T-cell (primary cell): Measurements from ENCODE around the gene MRPL43. TPM values are rescaled to one million over a fixed set of nuclear protein-coding genes. Genes with fewer than 3 reads are reported as not detected.

ENCODE experiments used
- ATAC-seq, 4 experiments: fragments of 200-7000 bp in 3 of 4; fragments of 150-1000 bp in 1 of 4; cut with Tn5 transposase; replicated peaks in 1 of 4; 1 replicate in 3 of 4; 2 replicates in 1 of 4; pipeline ENCODE4 v1.10.0; 2021; ENCODE audit warnings: moderate library complexity in 3 of 4, mild to moderate bottlenecking in 2 of 4, moderate number of reproducible peaks in 1 of 4
- CTCF ChIA-PET, 2 donors: fragments of 300-600 bp; sonication (Branson Sonifier 250); formaldehyde crosslinking; loops; one replicate each; lab custom pipeline; 2022; ENCODE audit warnings: antibody characterized with exemption in 2 of 2; lab: Charles Lee
- POLR2A ChIA-PET, 2 donors: fragments of 300-600 bp; sonication (Branson Sonifier 250); formaldehyde crosslinking; loops; one replicate each; lab custom pipeline; 2022; ENCODE audit warnings: antibody characterized with exemption in 2 of 2; lab: Charles Lee
- DNase-seq, 35 experiments: peaks; one replicate each; pipeline versions ENCODE4 v3.0.0 to v3.0.0-alpha.2; 2013 to 2023
- H3K27ac ChIP-seq: one replicate; pipeline ENCODE4 v1.5.1; 2013; ENCODE audit warnings: low read length
- H3K27me3 ChIP-seq, 2 experiments: replicated peaks in 1 of 2; 1 replicate in 1 of 2; 2 replicates in 1 of 2; pipeline versions ENCODE4 v1.6.1 to v1.7.0; 2013; ENCODE audit warnings: low read length in 1 of 2, mixed read lengths in 1 of 2; ENCODE audit not compliant: control insufficient read depth in 2 of 2, insufficient read depth in 2 of 2; ENCODE audit errors: extremely low read depth in 1 of 2
- H3K36me3 ChIP-seq, 2 donors: 1 replicate in 1 of 2; 2 replicates in 1 of 2; pipeline versions ENCODE4 v1.6.1 to v1.7.0; 2013; ENCODE audit warnings: low read length in 1 of 2; ENCODE audit not compliant: control insufficient read depth in 2 of 2, insufficient read depth in 1 of 2; ENCODE audit errors: extremely low read depth in 1 of 2
- H3K4me1 ChIP-seq, 2 experiments: 1 replicate in 1 of 2; 2 replicates in 1 of 2; pipeline versions ENCODE4 v1.6.1 to v1.7.0; 2013; ENCODE audit warnings: low read length in 2 of 2, mixed read lengths in 1 of 2; ENCODE audit not compliant: insufficient read depth in 2 of 2, control insufficient read depth in 1 of 2; ENCODE audit errors: extremely low read depth in 1 of 2
- H3K4me3 ChIP-seq, 2 donors: 1 replicate in 1 of 2; 2 replicates in 1 of 2; pipeline versions ENCODE4 v1.5.1 to v1.7.0; 2013; ENCODE audit warnings: mild to moderate bottlenecking in 2 of 2, low read length in 1 of 2, moderate library complexity in 1 of 2; ENCODE audit not compliant: control insufficient read depth in 1 of 2; ENCODE audit errors: extremely low read depth in 1 of 2
- H3K9me3 ChIP-seq: 2 replicates; pipeline ENCODE4 v1.7.0; 2013
- H3K27ac Mint-ChIP-seq, 2 donors: one replicate each; pipeline ENCODE4 v1.8.0; 2020 to 2021; ENCODE audit warnings: mild to moderate bottlenecking in 2 of 2, mixed read lengths in 2 of 2
- H3K27me3 Mint-ChIP-seq, 2 donors: one replicate each; pipeline ENCODE4 v1.8.0; 2021 to 2022; ENCODE audit warnings: mixed read lengths in 2 of 2
- H3K36me3 Mint-ChIP-seq: one replicate; pipeline ENCODE4 v1.8.0; 2021; ENCODE audit warnings: mixed read lengths
- H3K4me1 Mint-ChIP-seq, 3 donors: one replicate each; pipeline ENCODE4 v1.8.0; 2020 to 2022; ENCODE audit warnings: mixed read lengths in 3 of 3, mild to moderate bottlenecking in 1 of 3
- H3K4me3 Mint-ChIP-seq, 3 donors: one replicate each; pipeline ENCODE4 v1.8.0; 2020 to 2022; ENCODE audit warnings: mild to moderate bottlenecking in 3 of 3, mixed read lengths in 3 of 3, moderate library complexity in 3 of 3
- H3K9me3 Mint-ChIP-seq, 3 donors: one replicate each; pipeline ENCODE4 v1.8.0; 2020 to 2022; ENCODE audit warnings: mixed read lengths in 3 of 3
- WGBS: methylation state at CpG from one replicate; pipeline ENCODE4 v1.1.5; 2013; ENCODE audit warnings: missing lambda C conversion rate; ENCODE audit not compliant: insufficient coverage; 5-methylcytosine and 5-hydroxymethylcytosine counted together
- total RNA-seq, 35 experiments: library from RNA in 6 of 35; stranded (reverse) in 6 of 35; fragments of 120-200 nt in 1 of 35; gene quantifications; one replicate each; pipeline versions ENCODE4 v1.2.1 to v1.2.4 and lab custom pipeline; 2013 to 2026

Gene MRPL43
- total RNA-seq, 5 donors from 2014 or later (not counting 1 experiment from before 2014, with no cell fraction given), result 36.2 to 67.6 (median 60.4) TPM

DNA sequence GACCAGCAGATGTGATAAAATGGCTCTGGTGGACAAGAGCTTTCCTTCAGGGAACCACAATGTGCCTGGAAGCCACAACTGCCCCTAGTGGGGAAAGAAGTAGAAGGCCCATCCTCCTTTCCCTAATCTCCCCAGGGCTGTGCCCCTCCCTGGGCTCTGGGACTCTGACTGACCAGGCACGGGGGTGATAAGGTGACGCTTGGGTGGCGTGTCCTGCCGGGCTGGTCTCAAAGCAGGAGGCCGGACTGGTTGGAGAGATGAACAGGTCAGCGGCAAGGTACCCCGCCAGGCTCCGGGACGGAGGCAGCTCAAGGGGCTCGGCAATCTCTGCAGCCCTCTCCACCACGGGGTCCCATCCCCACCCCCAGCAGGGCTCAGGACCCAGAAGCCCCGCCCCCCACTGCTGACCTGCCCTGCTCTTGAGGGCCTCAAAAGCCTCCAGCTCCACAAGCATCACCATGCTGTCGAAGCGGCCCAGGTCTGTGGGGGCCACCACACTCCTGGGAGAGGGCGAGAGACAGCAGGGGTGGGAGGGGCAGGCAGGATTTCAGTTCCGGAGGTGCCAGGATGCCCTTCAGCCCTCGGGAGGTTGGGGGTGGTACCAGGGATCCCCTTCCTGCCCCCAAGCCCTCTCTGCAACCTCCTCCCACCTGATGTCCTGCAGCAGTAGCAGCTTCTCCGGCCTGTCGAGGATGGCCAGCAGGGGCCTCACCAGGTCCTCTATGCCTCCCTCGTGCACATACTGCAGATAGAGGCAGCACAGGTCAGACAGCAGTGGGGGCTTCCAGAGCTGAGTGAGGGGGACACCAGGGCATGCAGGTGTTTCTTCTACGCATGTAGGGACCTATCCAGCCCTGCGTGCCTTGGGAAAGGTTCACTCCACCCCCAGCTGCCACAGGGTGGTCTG, 24.5 kb upstream of the MRPL43 start:
- no peaks in the 10 kb centered on the region for H3K9me3 Mint-ChIP-seq
- Histone ChIP-seq H3K27ac (no peak overlapping the region), H3K4me1 (peaks cover 0 to 18% of the 10 kb centered on the region in 2 experiments), H3K4me3 (no peak overlapping the region), H3K27me3 (peaks cover 0 to 27% of the 10 kb centered on the region in 2 experiments), H3K36me3 (no peaks in the 10 kb centered on the region), H3K9me3 (no peaks in the 10 kb centered on the region)
- ChIA-PET POLR2A (interaction anchor here in 1 of 2 donors (0.6 kb wide), 1 partner anchor 1108 kb away, joined by 6 read pairs; no protein-coding TSS in a partner anchor), CTCF (interaction anchor here in 1 of 2 donors (1.1 kb wide), 1 partner anchor 18 kb away, joined by 3 read pairs; no protein-coding TSS in a partner anchor)
- H3K27me3 Mint-ChIP-seq, result peaks cover 14 to 21% of the 10 kb centered on the region in 2 donors
- H3K27ac Mint-ChIP-seq, result no peak overlapping the region
- 81% methylated on average over 10 of the region's 22 CpGs for WGBS
- DNase-seq (no peak), ATAC-seq (no peak)
- H3K4me1 Mint-ChIP-seq, result peaks cover 10 to 20% (median 14%) of the 10 kb centered on the region in 3 donors
- no peaks in the 10 kb centered on the region for H3K36me3 Mint-ChIP-seq
- H3K4me3 Mint-ChIP-seq, result no peak overlapping the region

DNA sequence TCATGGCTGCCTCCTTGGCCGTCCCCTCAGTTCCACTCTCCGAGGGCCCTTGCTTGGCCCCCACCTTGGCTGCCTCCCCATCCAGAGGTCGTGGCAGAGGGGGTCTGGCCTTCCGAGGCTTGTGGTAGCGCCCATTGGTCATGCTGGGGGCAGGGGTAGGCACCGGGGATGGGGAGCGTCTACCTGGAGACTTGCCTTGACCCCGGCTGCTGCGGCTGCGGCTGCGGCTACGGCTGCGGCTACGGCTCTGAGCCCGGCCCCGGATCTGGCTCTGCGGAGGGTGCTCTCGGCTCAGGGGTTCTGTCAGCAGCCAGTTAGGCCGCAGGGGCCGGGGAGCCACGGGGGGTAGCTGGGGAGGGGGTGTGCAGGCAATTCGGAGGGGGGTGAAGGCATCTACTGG, 23.0 kb upstream of the MRPL43 start:
- peaks cover 0 to 12% of the 10 kb centered on the region in 2 experiments for H3K27me3 ChIP-seq
- Mint-ChIP-seq H3K27ac (no peak overlapping the region), H3K36me3 (peaks cover 3% of the 10 kb centered on the region), H3K9me3 (no peaks in the 10 kb centered on the region), H3K4me3 (no peak overlapping the region), H3K27me3 (peaks cover 3 to 9% of the 10 kb centered on the region in 2 donors), H3K4me1 (peaks cover 10 to 19% (median 14%) of the 10 kb centered on the region in 3 donors)
- 94% methylated on average over 16 of the region's 22 CpGs for WGBS
- no peak for DNase-seq
- H3K27ac ChIP-seq, result no peak overlapping the region
- peaks cover 0 to 3% of the 10 kb centered on the region in 2 donors for H3K36me3 ChIP-seq
- ATAC-seq, result no peak
- peaks cover 0 to 18% of the 10 kb centered on the region in 2 experiments for H3K4me1 ChIP-seq
- no peak overlapping the region for H3K4me3 ChIP-seq
- ChIA-PET CTCF (no interaction called here), POLR2A (no interaction called here)
- no peaks in the 10 kb centered on the region for H3K9me3 ChIP-seq

GRCh38 chr10:101008823-101009423, 21.6 kb upstream of the MRPL43 start:
- H3K36me3 Mint-ChIP-seq, result peaks cover 6% of the 10 kb centered on the region
- ChIA-PET CTCF (no interaction called here), POLR2A (no interaction called here)
- H3K36me3 ChIP-seq, result peaks cover 0 to 3% of the 10 kb centered on the region in 2 donors
- WGBS, result 0% methylated on average over 1 of the region's 6 CpGs
- H3K4me1 Mint-ChIP-seq, result peaks cover 10 to 11% (median 11%) of the 10 kb centered on the region in 3 donors
- DNase-seq (no peak), ATAC-seq (no peak)
- no peaks in the 10 kb centered on the region for H3K27me3 ChIP-seq
- H3K27ac ChIP-seq, result no peak overlapping the region
- no peaks in the 10 kb centered on the region for H3K27me3 Mint-ChIP-seq
- H3K4me3 ChIP-seq, result no peak overlapping the region
- H3K4me3 Mint-ChIP-seq, result no peak overlapping the region
- H3K4me1 ChIP-seq, result peaks cover 0 to 11% of the 10 kb centered on the region in 2 experiments
- H3K9me3 ChIP-seq, result no peaks in the 10 kb centered on the region
- no peak overlapping the region for H3K27ac Mint-ChIP-seq
- no peaks in the 10 kb centered on the region for H3K9me3 Mint-ChIP-seq

- Histone ChIP-seq H3K27me3 (no peaks in the 10 kb centered on the region), H3K4me1 (peaks cover 0 to 7% of the 10 kb centered on the region in 2 experiments), H3K27ac (no peak overlapping the region), H3K4me3 (no peak overlapping the region), H3K36me3 (peaks cover 0 to 9% of the 10 kb centered on the region in 2 donors), H3K9me3 (no peaks in the 10 kb centered on the region)
- Mint-ChIP-seq H3K4me1 (peaks cover 7% of the 10 kb centered on the region in 3 donors), H3K9me3 (no peaks in the 10 kb centered on the region), H3K36me3 (peaks cover 6% of the 10 kb centered on the region), H3K27me3 (no peaks in the 10 kb centered on the region), H3K27ac (no peak overlapping the region), H3K4me3 (no peak overlapping the region)
- ChIA-PET POLR2A (no interaction called here), CTCF (interaction anchor here in 1 of 2 donors (0.6 kb wide), 1 partner anchor 16 kb away, joined by 3 read pairs; no protein-coding TSS in a partner anchor)
- 78% methylated on average over 10 of the region's 13 CpGs for WGBS
- DNase-seq (no peak), ATAC-seq (no peak)
These were observed 20.9 kb upstream of the MRPL43 start for GRCh38 chr10:101007915-101008822.

- H3K4me3 Mint-ChIP-seq, result no peak overlapping the region
- POLR2A ChIA-PET, result interaction anchor here in 1 of 2 donors (1.4 kb wide), 1 partner anchor 23 kb away, joined by 5 read pairs; the partner anchor contains the start of genes PDZD7 and SFXN3
- no peaks in the 10 kb centered on the region for H3K9me3 Mint-ChIP-seq
- CTCF ChIA-PET, result no interaction called here
- Histone ChIP-seq H3K4me3 (no peak overlapping the region), H3K27ac (no peak overlapping the region), H3K36me3 (peaks cover 0 to 15% of the 10 kb centered on the region in 2 donors), H3K4me1 (no peaks in the 10 kb centered on the region), H3K27me3 (no peaks in the 10 kb centered on the region), H3K9me3 (no peaks in the 10 kb centered on the region)
- ATAC-seq (no peak), DNase-seq (no peak)
- H3K36me3 Mint-ChIP-seq, result peaks cover 6% of the 10 kb centered on the region
- no peaks in the 10 kb centered on the region for H3K4me1 Mint-ChIP-seq
- WGBS, result 89% methylated on average over 7 of the region's 11 CpGs
- H3K27ac Mint-ChIP-seq, result no peak overlapping the region
- H3K27me3 Mint-ChIP-seq, result no peaks in the 10 kb centered on the region
These were observed 19.9 kb upstream of the MRPL43 start for GRCh38 chr10:101007099-101007711.
